GM12872 (cell line): ENCODE data around the gene CRYBG3.

ENCODE experiments used
- TF ChIP-seq, protein P1 (sequence below): IDR thresholded peaks from 3 replicates; pipeline ENCODE4 v1.5.1; 2011; ENCODE audit warnings: low read depth, mild to moderate bottlenecking, low read length, moderate library complexity; ENCODE audit not compliant: insufficient read depth

CRYBG3 gene

GRCh38 chr3:97950360-97950759 is 128.5 kb downstream of the CRYBG3 start:
- TF ChIP-seq, protein P1, sequence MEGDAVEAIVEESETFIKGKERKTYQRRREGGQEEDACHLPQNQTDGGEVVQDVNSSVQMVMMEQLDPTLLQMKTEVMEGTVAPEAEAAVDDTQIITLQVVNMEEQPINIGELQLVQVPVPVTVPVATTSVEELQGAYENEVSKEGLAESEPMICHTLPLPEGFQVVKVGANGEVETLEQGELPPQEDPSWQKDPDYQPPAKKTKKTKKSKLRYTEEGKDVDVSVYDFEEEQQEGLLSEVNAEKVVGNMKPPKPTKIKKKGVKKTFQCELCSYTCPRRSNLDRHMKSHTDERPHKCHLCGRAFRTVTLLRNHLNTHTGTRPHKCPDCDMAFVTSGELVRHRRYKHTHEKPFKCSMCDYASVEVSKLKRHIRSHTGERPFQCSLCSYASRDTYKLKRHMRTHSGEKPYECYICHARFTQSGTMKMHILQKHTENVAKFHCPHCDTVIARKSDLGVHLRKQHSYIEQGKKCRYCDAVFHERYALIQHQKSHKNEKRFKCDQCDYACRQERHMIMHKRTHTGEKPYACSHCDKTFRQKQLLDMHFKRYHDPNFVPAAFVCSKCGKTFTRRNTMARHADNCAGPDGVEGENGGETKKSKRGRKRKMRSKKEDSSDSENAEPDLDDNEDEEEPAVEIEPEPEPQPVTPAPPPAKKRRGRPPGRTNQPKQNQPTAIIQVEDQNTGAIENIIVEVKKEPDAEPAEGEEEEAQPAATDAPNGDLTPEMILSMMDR, result no peak

DNA sequence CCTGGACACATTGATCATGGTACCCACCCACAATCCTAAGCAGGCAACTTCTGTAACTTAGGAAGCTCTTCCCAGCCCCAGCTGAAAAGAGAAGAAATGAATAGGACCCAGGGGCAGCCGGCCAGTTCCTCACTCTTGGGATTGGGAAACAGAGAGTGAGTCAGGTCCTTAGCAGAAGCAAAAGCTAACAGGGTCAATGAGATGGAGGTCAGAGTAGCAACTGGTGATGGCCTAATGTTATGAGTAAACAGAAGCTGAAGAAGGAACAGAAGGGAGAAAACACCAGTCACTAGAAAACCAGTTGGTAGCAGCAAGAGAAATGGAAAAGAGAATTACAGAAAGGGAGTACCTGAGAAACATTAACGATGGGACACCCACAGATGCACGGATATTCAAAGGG is 130.5 kb downstream of the CRYBG3 start:
- TF ChIP-seq, protein P1, result no peak

DNA sequence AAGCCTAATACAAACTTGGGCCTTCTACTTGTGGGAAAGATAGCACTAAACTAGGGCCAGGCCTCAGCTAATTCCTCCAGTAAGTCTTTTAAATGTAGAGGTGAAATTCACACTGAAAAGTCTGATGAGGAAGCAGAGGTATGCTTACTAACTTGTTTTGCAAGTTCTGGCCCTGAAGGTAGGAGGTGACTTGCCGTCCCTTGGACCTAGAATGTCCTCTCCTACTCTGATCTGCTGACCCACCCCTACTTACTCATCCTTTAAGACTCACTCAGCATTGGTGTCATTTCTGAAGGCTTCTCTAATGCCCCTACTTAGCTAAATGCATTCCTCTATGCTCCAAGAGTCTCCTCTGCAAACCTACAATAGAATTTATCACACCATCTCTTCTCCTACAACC is 131.1 kb downstream of the CRYBG3 start:
- TF ChIP-seq, protein P1, result no peak

- TF ChIP-seq, protein P1, result no peak
Measured at GRCh38 chr3:97954228-97954827, 132.5 kb downstream of the CRYBG3 start.

- TF ChIP-seq, protein P1, result no peak
Measured at GRCh38 chr3:97956051-97956450, 134.2 kb downstream of the CRYBG3 start.

- TF ChIP-seq, protein P1, result no peak
Measured at GRCh38 chr3:97957617-97958311, 136.0 kb downstream of the CRYBG3 start.

- TF ChIP-seq, protein P1, result no peak
Measured at GRCh38 chr3:97958396-97958795, 136.6 kb downstream of the CRYBG3 start.
